ENCODE measurements around the gene HAPLN3. TPM values are rescaled to one million over a fixed set of nuclear protein-coding genes. Genes with fewer than 3 reads are reported as not detected.

The HAPLN3 gene
- polyA plus RNA-seq, 1 donor from 2014 or later = not detected

GRCh38 chr15:88834211-88834812 is 61.0 kb downstream of the HAPLN3 start:
- Histone ChIP-seq H3K27ac (ENCODE audit: low read length) (no peak overlapping the region), H3K9me3 (ENCODE audit: low read length) (no peaks in the 10 kb centered on the region), H3K27me3 (ENCODE audit: insufficient read depth, low read depth, low read length) (no peaks in the 10 kb centered on the region), H3K4me2 (ENCODE audit: low read length) (no peak overlapping the region), H4K20me1 (ENCODE audit: insufficient read depth) (no peaks in the 10 kb centered on the region), H2AFZ (ENCODE audit: low read depth, low read length) (no peak overlapping the region), H3K79me2 (replicated peaks; ENCODE audit: insufficient read depth, low read length) (no peaks in the 10 kb centered on the region), H3K4me3 (ENCODE audit: low read length) (no peak overlapping the region), H3F3A (ENCODE audit: insufficient read depth, low read length, poor library complexity, severe bottlenecking) (no peaks in the 10 kb centered on the region), H3K9me2 (ENCODE audit: insufficient read depth, low read length) (no peaks in the 10 kb centered on the region), H3K36me3 (ENCODE audit: insufficient read depth, low read length) (no peaks in the 10 kb centered on the region), H3K9ac (ENCODE audit: low read length) (no peak overlapping the region)
- TF ChIP-seq CTCF (IDR thresholded peaks at IDR 0.05; ENCODE audit: poor library complexity, severe bottlenecking) = peak; percentile 50
- no peak for TF ChIP-seq POLR2AphosphoS5 (IDR thresholded peaks at IDR 0.05)
- peak; percentile 53 for TF ChIP-seq SMC3 (conservative IDR thresholded peaks at IDR 0.05; ENCODE audit: poor library complexity)
- no peak for TF ChIP-seq MXI1 (conservative IDR thresholded peaks at IDR 0.05; ENCODE audit: poor library complexity, severe bottlenecking)
- TF ChIP-seq EP300 (conservative IDR thresholded peaks at IDR 0.05; ENCODE audit: poor library complexity, severe bottlenecking) = no peak
- no peak for TF ChIP-seq EZH2 (IDR thresholded peaks at IDR 0.05; ENCODE audit: borderline replicate concordance, insufficient read depth, low read length, poor library complexity, severe bottlenecking)
- no peak for TF ChIP-seq TAF1 (IDR thresholded peaks at IDR 0.05; ENCODE audit: low read depth)
- TF ChIP-seq, protein P1, sequence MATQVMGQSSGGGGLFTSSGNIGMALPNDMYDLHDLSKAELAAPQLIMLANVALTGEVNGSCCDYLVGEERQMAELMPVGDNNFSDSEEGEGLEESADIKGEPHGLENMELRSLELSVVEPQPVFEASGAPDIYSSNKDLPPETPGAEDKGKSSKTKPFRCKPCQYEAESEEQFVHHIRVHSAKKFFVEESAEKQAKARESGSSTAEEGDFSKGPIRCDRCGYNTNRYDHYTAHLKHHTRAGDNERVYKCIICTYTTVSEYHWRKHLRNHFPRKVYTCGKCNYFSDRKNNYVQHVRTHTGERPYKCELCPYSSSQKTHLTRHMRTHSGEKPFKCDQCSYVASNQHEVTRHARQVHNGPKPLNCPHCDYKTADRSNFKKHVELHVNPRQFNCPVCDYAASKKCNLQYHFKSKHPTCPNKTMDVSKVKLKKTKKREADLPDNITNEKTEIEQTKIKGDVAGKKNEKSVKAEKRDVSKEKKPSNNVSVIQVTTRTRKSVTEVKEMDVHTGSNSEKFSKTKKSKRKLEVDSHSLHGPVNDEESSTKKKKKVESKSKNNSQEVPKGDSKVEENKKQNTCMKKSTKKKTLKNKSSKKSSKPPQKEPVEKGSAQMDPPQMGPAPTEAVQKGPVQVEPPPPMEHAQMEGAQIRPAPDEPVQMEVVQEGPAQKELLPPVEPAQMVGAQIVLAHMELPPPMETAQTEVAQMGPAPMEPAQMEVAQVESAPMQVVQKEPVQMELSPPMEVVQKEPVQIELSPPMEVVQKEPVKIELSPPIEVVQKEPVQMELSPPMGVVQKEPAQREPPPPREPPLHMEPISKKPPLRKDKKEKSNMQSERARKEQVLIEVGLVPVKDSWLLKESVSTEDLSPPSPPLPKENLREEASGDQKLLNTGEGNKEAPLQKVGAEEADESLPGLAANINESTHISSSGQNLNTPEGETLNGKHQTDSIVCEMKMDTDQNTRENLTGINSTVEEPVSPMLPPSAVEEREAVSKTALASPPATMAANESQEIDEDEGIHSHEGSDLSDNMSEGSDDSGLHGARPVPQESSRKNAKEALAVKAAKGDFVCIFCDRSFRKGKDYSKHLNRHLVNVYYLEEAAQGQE (IDR thresholded peaks at IDR 0.05; ENCODE audit: borderline replicate concordance) = no peak
- peak; percentile 55 for TF ChIP-seq RAD21 (conservative IDR thresholded peaks at IDR 0.05)

DNA sequence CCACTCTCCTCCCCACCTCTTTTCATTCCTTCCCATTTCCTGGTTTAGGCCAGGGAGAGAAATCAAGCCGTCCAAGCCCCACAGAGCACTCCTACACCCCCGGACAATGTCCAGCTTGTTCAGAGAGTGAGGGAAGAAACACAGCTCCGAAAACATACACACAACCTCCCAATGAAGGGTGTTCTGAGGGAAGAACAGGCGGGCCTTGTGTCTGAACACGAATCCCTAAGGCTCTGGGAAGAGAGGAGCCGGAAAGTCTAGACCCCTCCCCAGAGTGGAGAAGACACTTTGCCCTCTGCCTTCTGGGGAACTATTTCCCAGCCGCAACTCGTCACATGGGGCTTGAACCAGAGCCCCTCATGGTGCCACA is 61.6 kb downstream of the HAPLN3 start:
- Histone ChIP-seq H3K36me3 (ENCODE audit: insufficient read depth, low read length) (no peaks in the 10 kb centered on the region), H4K20me1 (ENCODE audit: insufficient read depth) (no peaks in the 10 kb centered on the region), H3F3A (ENCODE audit: insufficient read depth, low read length, poor library complexity, severe bottlenecking) (no peaks in the 10 kb centered on the region), H3K79me2 (replicated peaks; ENCODE audit: insufficient read depth, low read length) (no peaks in the 10 kb centered on the region), H3K27me3 (ENCODE audit: insufficient read depth, low read depth, low read length) (no peaks in the 10 kb centered on the region), H3K4me2 (ENCODE audit: low read length) (no peak overlapping the region), H3K9me2 (ENCODE audit: insufficient read depth, low read length) (no peaks in the 10 kb centered on the region), H3K9ac (ENCODE audit: low read length) (no peak overlapping the region), H3K4me3 (ENCODE audit: low read length) (no peak overlapping the region), H3K27ac (ENCODE audit: low read length) (no peak overlapping the region), H2AFZ (ENCODE audit: low read depth, low read length) (no peak overlapping the region), H3K9me3 (ENCODE audit: low read length) (no peaks in the 10 kb centered on the region)
- TF ChIP-seq, protein P1 (IDR thresholded peaks at IDR 0.05; ENCODE audit: borderline replicate concordance) = no peak
- TF ChIP-seq RAD21 (conservative IDR thresholded peaks at IDR 0.05) (no peak), CTCF (IDR thresholded peaks at IDR 0.05; ENCODE audit: poor library complexity, severe bottlenecking) (no peak), EZH2 (IDR thresholded peaks at IDR 0.05; ENCODE audit: borderline replicate concordance, insufficient read depth, low read length, poor library complexity, severe bottlenecking) (no peak), TAF1 (IDR thresholded peaks at IDR 0.05; ENCODE audit: low read depth) (no peak), MXI1 (conservative IDR thresholded peaks at IDR 0.05; ENCODE audit: poor library complexity, severe bottlenecking) (no peak), SMC3 (conservative IDR thresholded peaks at IDR 0.05; ENCODE audit: poor library complexity) (no peak), POLR2AphosphoS5 (IDR thresholded peaks at IDR 0.05) (no peak), EP300 (conservative IDR thresholded peaks at IDR 0.05; ENCODE audit: poor library complexity, severe bottlenecking) (no peak)

All from neural cell (in vitro differentiated cells).